ENCODE data around the gene MYADML2. TPM values are rescaled to one million over a fixed set of nuclear protein-coding genes. Genes with fewer than 3 reads are reported as not detected.

The MYADML2 gene
- total RNA-seq, 2 experiments from 2014 or later = 0.19 TPM; not detected in 1

GRCh38 chr17:81935709-81936084, 11.3 kb downstream of the MYADML2 start:
- Histone ChIP-seq H3K27ac (ENCODE audit: low read depth, low read length, poor library complexity, severe bottlenecking) (no peak overlapping the region), H3K79me2 (ENCODE audit: insufficient read depth, low read depth, low read length) (peaks cover 6% of the 10 kb centered on the region; the same call in 1 of the 2 replicates), H4K20me1 (ENCODE audit: insufficient read depth, low read length) (no peaks in the 10 kb centered on the region), H3K4me3 (ENCODE audit: low read depth, low read length, poor library complexity, severe bottlenecking) (peak overlapping the region; percentile 76), H2AFZ (ENCODE audit: low read length) (no peak overlapping the region), H3K36me3 (ENCODE audit: insufficient read depth, low read length) (peaks cover 30% of the 10 kb centered on the region), H3K4me2 (ENCODE audit: low read length) (peak overlapping the region; percentile 92), H3K4me1 (ENCODE audit: insufficient read depth, low read length, poor library complexity, severe bottlenecking) (peaks cover 23% of the 10 kb centered on the region), H3K9me3 (ENCODE audit: low read length) (no peaks in the 10 kb centered on the region), H3K9me2 (ENCODE audit: insufficient read depth, low read length) (no peaks in the 10 kb centered on the region)
- no peak for DNase-seq (ENCODE audit: low spot score)
- TF ChIP-seq EZH2phosphoT487 (IDR thresholded peaks at IDR 0.05; ENCODE audit: borderline replicate concordance, low read depth, low read length) = no peak
- TF ChIP-seq, protein P1, sequence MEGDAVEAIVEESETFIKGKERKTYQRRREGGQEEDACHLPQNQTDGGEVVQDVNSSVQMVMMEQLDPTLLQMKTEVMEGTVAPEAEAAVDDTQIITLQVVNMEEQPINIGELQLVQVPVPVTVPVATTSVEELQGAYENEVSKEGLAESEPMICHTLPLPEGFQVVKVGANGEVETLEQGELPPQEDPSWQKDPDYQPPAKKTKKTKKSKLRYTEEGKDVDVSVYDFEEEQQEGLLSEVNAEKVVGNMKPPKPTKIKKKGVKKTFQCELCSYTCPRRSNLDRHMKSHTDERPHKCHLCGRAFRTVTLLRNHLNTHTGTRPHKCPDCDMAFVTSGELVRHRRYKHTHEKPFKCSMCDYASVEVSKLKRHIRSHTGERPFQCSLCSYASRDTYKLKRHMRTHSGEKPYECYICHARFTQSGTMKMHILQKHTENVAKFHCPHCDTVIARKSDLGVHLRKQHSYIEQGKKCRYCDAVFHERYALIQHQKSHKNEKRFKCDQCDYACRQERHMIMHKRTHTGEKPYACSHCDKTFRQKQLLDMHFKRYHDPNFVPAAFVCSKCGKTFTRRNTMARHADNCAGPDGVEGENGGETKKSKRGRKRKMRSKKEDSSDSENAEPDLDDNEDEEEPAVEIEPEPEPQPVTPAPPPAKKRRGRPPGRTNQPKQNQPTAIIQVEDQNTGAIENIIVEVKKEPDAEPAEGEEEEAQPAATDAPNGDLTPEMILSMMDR (conservative IDR thresholded peaks at IDR 0.05; ENCODE audit: low read length) = no peak
- BruUV-seq (replicated peaks) = no TSS peak
- CTCF ChIA-PET (ENCODE audit: unreplicated experiment) = no interaction called here
- intact Hi-C loops (cut with micrococcal nuclease; ENCODE audit: unreplicated experiment) = no loop called here
- POLR2A ChIA-PET = interaction anchor here (0.6 kb wide), 1 partner anchor 438 kb away, joined by 4 read pairs; no protein-coding TSS in a partner anchor

GRCh38 chr17:81934850-81935708, 12.0 kb downstream of the MYADML2 start:
- peak overlapping the region; percentile 92 for H3K4me2 ChIP-seq (ENCODE audit: low read length)
- H3K36me3 ChIP-seq (ENCODE audit: insufficient read depth, low read length) = peaks cover 30% of the 10 kb centered on the region
- no peaks in the 10 kb centered on the region for H3K9me3 ChIP-seq (ENCODE audit: low read length)
- H3K9me2 ChIP-seq (ENCODE audit: insufficient read depth, low read length) = no peaks in the 10 kb centered on the region
- no peak overlapping the region for H3K4me3 ChIP-seq (ENCODE audit: low read depth, low read length, poor library complexity, severe bottlenecking)
- H4K20me1 ChIP-seq (ENCODE audit: insufficient read depth, low read length) = no peaks in the 10 kb centered on the region
- TSS peak; percentile 35 for BruUV-seq (replicated peaks)
- no peak overlapping the region for H2AFZ ChIP-seq (ENCODE audit: low read length)
- TF ChIP-seq EZH2phosphoT487 (IDR thresholded peaks at IDR 0.05; ENCODE audit: borderline replicate concordance, low read depth, low read length) = no peak
- TF ChIP-seq, protein P1 (conservative IDR thresholded peaks at IDR 0.05; ENCODE audit: low read length) = no peak
- DNase-seq (ENCODE audit: low spot score) = no peak
- H3K4me1 ChIP-seq (ENCODE audit: insufficient read depth, low read length, poor library complexity, severe bottlenecking) = peaks cover 23% of the 10 kb centered on the region
- intact Hi-C loops (cut with micrococcal nuclease; ENCODE audit: unreplicated experiment) = no loop called here
- POLR2A ChIA-PET = interaction anchor here (0.5 kb wide), 1 partner anchor 57 kb away, joined by 5 read pairs; no protein-coding TSS in a partner anchor
- H3K79me2 ChIP-seq (ENCODE audit: insufficient read depth, low read depth, low read length) = peaks cover 6% of the 10 kb centered on the region; the same call in 1 of the 2 replicates
- CTCF ChIA-PET (ENCODE audit: unreplicated experiment) = interaction anchor here (1.1 kb wide), 1 partner anchor 88 kb away, joined by 3 read pairs; the partner anchor contains the start of genes CENPX and LRRC45
- no peak overlapping the region for H3K27ac ChIP-seq (ENCODE audit: low read depth, low read length, poor library complexity, severe bottlenecking)
